Ovary (tissue), 9 donors: ENCODE data around the gene DHRS1. TPM values are rescaled to one million over a fixed set of nuclear protein-coding genes. Genes with fewer than 3 reads are reported as not detected.
"Not testable (repeated sequence)": the region's sequence is repeated elsewhere in the genome, so short reads cannot be mapped to it uniquely, and the experiment has no call there.

ENCODE experiments used
- DNase-seq, 5 donors: peaks; one replicate each; pipeline ENCODE4 v3.0.0-alpha.2; 2019 to 2020
- H3K27ac ChIP-seq, 2 donors: fragments of 200-600 bp; one replicate each; pipeline versions ENCODE4 v1.5.1 to v1.8.0; 2019 to 2022
- H3K27me3 ChIP-seq: fragments of 200-600 bp; one replicate; pipeline ENCODE4 v1.8.0; 2022
- H3K36me3 ChIP-seq: fragments of 200-600 bp; sonication (generic); one replicate; pipeline ENCODE4 v1.5.1; 2019
- H3K4me1 ChIP-seq: one replicate; pipeline ENCODE4 v1.8.1; 2013; ENCODE audit warnings: mild to moderate bottlenecking, moderate library complexity; ENCODE audit not compliant: insufficient read depth
- H3K4me3 ChIP-seq: fragments of 200-600 bp; sonication (generic); one replicate; pipeline ENCODE4 v1.5.1; 2017
- H3K9me3 ChIP-seq, 2 donors: fragments of 200-600 bp in 1 of 2; sonication (generic) in 1 of 2; one replicate each; pipeline versions ENCODE4 v1.5.1 to v1.8.1; 2013 to 2019; ENCODE audit warnings: mild to moderate bottlenecking in 1 of 2, moderate library complexity in 1 of 2
- CTCF ChIP-seq, 3 donors: fragments of 450-650 bp in 2 of 3; fragments of 200-600 bp in 1 of 3; IDR thresholded peaks; one replicate each; pipeline versions ENCODE4 v1.5.1 to v1.8.0; 2016 to 2022; ENCODE audit warnings: antibody characterized with exemption in 3 of 3, mild to moderate bottlenecking in 1 of 3
- EP300 ChIP-seq: sonication (generic); formaldehyde crosslinking; IDR thresholded peaks from one replicate; pipeline ENCODE4 v1.6.1; 2017; ENCODE audit warnings: antibody characterized with exemption
- POLR2A ChIP-seq: fragments of 450-650 bp; IDR thresholded peaks from one replicate; pipeline ENCODE4 v1.6.1; 2017; ENCODE audit warnings: antibody characterized with exemption, mild to moderate bottlenecking, moderate library complexity
- WGBS, 3 donors: extraction: QIAGEN DNeasy Blood & Tissue Kit in 1 of 3; methylation state at CpG; one replicate each; pipeline versions ENCODE4 v1.1.5 to v1.1.7; 2013 to 2017; 5-methylcytosine and 5-hydroxymethylcytosine counted together
- intact Hi-C, 4 donors: fragments of 100-400 bp; cut with DNase I; formaldehyde crosslinking; loops; one replicate each; pipeline versions ENCODE4 v1.11.0 to v1.15.1; 2022 to 2023
- polyA plus RNA-seq, 2 donors: library from polyadenylated mRNA; stranded (reverse); fragments of 200-250 nt in 1 of 2; fragments of 350-450 nt in 1 of 2; fragmentation: Illumina TruSeq in 1 of 2; extraction: RNeasy Lipid Tissue Mini Kit (QIAGEN cat#74804) in 1 of 2; gene quantifications; one replicate each; pipeline ENCODE4 v1.2.3, GENCODE V29; 2013 to 2014
- total RNA-seq, 7 donors: library from RNA; depleted of rRNA in 2 of 7; stranded (reverse); fragments of >200 nt in 2 of 7; fragmentation: NEBNext Ultra II Directional in 3 of 7; extraction: Animal tissue kit (Norgen Biotek cat#: 25700) in 3 of 7; gene quantifications; one replicate each; pipeline versions ENCODE4 v1.1.0 to v1.2.4, GENCODE V29; 2016 to 2023
- donor health status: DM: no; HTN: no; CAD: no; lungs with moderate emphysema.
- donor health status: DM: no; HTN: no; CAD: no.
- donor health status: Bipolar disorder and iron deficiency.
- donor health status: DM: yes; HTN: yes; CAD: no.
- donor health status: DM: no; HTN: no; CAD: no.
- donor health status: DM: yes; HTN: yes; CAD: no.

DHRS1 gene
- total and polyA plus RNA-seq, 9 donors: 12.8 to 35.6 (median 17.9) TPM

GRCh38 chr14:24329073-24329663 lies 29.6 kb upstream of the DHRS1 start:
- peaks cover 5% of the 10 kb centered on the region for H3K4me1 ChIP-seq
- intact Hi-C loops: loop anchor here in 1 of 4 donors (5.0 kb wide), 1 partner anchor 33 kb away; no protein-coding TSS in a partner anchor
- H3K27me3 ChIP-seq: no peaks in the 10 kb centered on the region
- H3K4me3 ChIP-seq: no peak overlapping the region
- 89 to 90% (median 90%) methylated on average over 12 of the region's 12 CpGs for WGBS, 3 donors
- no peaks in the 10 kb centered on the region for H3K36me3 ChIP-seq
- DNase-seq: no peak
- TF ChIP-seq CTCF (IDR thresholded peaks at IDR 0.05) (no peak), EP300 (no peak), POLR2A (no peak)
- no peaks in the 10 kb centered on the region for H3K9me3 ChIP-seq
- no peak overlapping the region for H3K27ac ChIP-seq

- H3K9me3 ChIP-seq: not testable (repeated sequence)
Measured at GRCh38 chr14:24327914-24328313, 28.3 kb upstream of the DHRS1 start.

DNA sequence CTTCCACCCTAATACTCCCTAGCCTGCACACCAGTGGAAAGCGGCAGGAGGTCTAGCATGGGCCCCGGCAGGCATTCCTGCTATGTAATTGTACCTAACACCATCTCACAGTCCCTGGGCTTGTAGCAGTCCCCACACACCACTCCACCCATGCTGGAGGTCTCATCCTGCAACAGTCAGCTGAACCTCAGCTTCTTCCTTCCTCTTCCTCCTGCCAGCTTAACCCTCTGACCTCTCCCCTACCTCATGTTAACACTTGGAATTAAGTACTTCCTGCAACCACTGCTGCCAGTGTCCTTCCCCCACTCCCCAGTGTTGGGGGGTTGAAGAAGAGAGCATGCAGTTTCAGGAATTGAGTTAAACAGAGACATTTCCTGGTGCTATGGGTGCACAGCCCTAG lies 27.7 kb upstream of the DHRS1 start:
- Histone ChIP-seq H3K4me3 (no peak overlapping the region), H3K4me1 (peaks cover 4% of the 10 kb centered on the region), H3K27ac (no peak overlapping the region), H3K27me3 (no peaks in the 10 kb centered on the region), H3K9me3 (no peaks in the 10 kb centered on the region), H3K36me3 (no peaks in the 10 kb centered on the region)
- no peak for DNase-seq
- intact Hi-C loops: loop anchor here in 1 of 4 donors (5.0 kb wide), 1 partner anchor 35 kb away; no protein-coding TSS in a partner anchor
- TF ChIP-seq EP300: no peak
- no peak for TF ChIP-seq POLR2A
- TF ChIP-seq CTCF (IDR thresholded peaks at IDR 0.05): no peak
- 85 to 88% (median 88%) methylated on average over 2 of the region's 2 CpGs for WGBS, 3 donors

More at GRCh38 chr14:24327914-24328313, 28.3 kb upstream of the DHRS1 start:
- peak in 4 of 5 donors; percentile 39 to 70 (median 60) for DNase-seq
- intact Hi-C loops: loop anchor here in 1 of 4 donors (5.0 kb wide), 1 partner anchor 34 kb away; no protein-coding TSS in a partner anchor
- not testable (repeated sequence) for H3K4me1 ChIP-seq, H3K27me3 ChIP-seq, H3K4me3 ChIP-seq, H3K27ac ChIP-seq, H3K36me3 ChIP-seq
- WGBS, 3 donors: 1 to 6% (median 2%) methylated on average over 9 of the region's 9 CpGs
- peak in 2 of 3 donors; percentile 29 to 40 for TF ChIP-seq CTCF (IDR thresholded peaks at IDR 0.05)

GRCh38 chr14:24325963-24326362 lies 26.4 kb upstream of the DHRS1 start:
- WGBS, 3 donors: 78 to 85% (median 78%) methylated on average over 9 of the region's 9 CpGs
- H3K27me3 ChIP-seq: no peaks in the 10 kb centered on the region
- no peak for DNase-seq
- no peak overlapping the region for H3K4me3 ChIP-seq
- intact Hi-C loops: loop anchor here in 1 of 4 donors (5.0 kb wide), 1 partner anchor 36 kb away; no protein-coding TSS in a partner anchor
- no peaks in the 10 kb centered on the region for H3K36me3 ChIP-seq
- TF ChIP-seq EP300: no peak
- no peak for TF ChIP-seq CTCF (IDR thresholded peaks at IDR 0.05)
- TF ChIP-seq POLR2A: no peak
- no peak overlapping the region for H3K27ac ChIP-seq
- H3K9me3 ChIP-seq: no peaks in the 10 kb centered on the region
- H3K4me1 ChIP-seq: no peaks in the 10 kb centered on the region
